Activated CD4-positive, alpha-beta T cell treated with anti-CD3 and anti-CD28 coated beads, Interleukin-2, Interleukin-6, amounts not matched to agents 100 ng/mL and 50 ng/mL, durations not matched to agents 16 hours and 8 hours (primary cell): ENCODE data around the gene HPSE2.
"Not testable (repeated sequence)": the region's sequence is repeated elsewhere in the genome, so short reads cannot be mapped to it uniquely, and the experiment has no call there.

Experiments used
- DNase-seq: peaks from one replicate; pipeline ENCODE4 v3.0.0-alpha.2; 2020

The HPSE2 gene

DNA sequence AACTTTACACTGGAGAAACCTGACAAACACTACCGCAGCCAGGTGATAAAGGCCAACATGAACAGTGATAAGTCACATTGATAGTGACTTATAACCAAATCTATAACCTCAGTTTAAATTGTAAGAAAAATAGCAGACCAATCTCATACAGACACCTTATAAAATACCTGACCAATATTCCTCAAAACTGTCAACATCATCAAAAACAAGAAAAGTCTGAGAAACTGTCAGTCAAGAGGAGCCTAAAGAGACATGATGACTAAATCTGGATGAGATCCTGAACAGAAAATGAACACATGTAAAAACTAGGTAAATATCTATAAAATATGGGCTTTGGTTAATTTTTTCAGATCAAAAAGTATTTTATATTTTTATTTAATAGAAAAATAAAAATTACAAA, 233.3 kb downstream of the HPSE2 start:
- no peak for DNase-seq

GRCh38 chr10:98997596-98997995, 238.1 kb downstream of the HPSE2 start:
- DNase-seq = no peak

DNA sequence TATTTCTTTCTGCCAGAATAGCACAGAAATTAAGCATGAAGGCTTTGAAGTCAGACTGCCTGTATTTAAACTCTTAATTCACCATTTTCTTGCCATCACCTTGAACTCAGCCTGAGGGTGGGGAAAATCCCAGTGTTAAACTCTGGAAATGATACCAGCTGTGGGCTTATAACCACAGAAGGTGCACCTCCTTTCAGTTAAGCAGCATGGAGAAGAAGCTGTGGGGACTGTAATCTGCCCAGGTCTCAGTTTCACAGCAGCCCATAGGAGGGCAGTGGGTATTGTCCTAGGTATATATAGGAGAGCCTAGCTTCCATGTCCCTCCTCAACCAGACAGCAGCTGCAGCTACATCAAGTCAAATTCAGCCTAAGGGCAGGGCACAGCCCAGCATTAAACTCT, 241.6 kb downstream of the HPSE2 start:
- DNase-seq = no peak

GRCh38 chr10:98983751-98984150, 251.9 kb downstream of the HPSE2 start:
- not testable (repeated sequence) for DNase-seq

DNA sequence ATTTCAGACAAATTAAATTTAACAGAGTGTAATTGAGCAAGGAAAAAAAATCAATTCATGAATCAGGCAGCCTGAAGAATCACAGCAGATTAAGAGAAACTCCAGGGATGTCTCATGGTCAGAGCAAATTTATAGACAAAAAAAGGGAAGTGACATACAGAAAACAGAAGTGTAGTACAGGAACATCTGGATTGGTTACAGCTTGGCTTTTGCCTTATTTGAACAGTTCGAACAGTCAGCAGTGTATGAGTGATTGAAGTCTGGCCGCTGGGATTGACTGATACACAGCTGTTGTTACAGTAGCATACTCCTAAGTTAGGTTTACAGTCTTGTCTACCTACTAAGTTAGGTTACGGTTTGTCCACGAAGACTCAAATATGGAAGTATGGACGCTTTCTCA, 255.3 kb downstream of the HPSE2 start:
- no peak for DNase-seq

DNA sequence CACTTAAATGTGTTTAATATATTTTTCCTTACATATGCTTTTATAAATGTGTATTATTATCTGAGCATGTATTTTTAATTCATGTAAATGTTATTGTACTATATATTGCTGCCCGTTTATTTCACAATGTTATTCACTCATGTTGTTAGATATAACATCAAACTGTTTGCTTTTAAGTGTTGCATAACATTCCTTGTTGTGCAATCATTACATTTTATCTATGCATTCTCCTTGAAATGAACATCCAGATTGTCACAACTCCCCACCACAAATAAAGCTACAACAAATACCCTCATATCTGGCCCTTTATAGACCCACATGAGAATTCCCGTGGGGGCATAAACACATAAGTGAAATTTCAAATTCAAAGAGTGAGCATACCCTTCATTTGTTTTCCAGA, 264.2 kb downstream of the HPSE2 start:
- DNase-seq = no peak

DNA sequence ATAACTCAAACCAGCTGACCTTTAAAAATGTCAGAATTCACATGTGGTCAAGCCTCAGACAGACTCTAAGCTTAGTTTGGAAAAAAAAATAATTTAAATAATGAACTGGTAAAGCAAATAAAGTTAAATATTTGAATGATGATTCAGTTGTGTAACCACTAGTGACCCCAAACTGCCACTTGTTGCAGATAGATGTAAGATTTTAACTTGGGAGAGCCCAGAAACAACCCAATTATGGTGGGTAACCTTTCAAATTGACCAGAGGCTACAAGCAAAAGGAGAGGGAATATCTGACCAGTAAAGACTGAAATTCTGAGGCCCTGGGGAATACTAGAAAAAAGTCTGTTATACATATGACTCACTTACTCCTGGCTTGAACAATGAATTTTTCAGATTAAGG, 268.1 kb downstream of the HPSE2 start:
- DNase-seq = no peak

- DNase-seq = no peak
Observed at GRCh38 chr10:98963608-98964007, 272.0 kb downstream of the HPSE2 start.

DNA sequence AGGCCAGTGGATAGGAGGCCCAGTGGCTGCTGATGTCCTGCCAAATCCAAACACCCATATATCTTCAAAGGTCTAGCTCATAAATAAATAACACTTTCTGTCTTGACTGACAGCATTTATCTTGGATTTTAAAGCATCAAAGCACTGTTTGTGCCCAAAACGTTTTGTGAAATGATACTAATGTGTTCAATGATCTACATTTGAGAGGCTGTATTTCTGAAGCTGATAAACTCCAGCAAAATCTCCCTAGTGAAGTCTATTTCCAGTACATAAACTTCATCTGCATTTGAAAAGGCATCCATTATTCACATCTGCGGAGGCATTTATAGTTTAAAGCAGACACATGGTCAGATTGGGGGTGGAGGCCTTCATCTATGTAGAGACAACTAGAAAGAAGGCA, 276.3 kb downstream of the HPSE2 start:
- no peak for DNase-seq

DNA sequence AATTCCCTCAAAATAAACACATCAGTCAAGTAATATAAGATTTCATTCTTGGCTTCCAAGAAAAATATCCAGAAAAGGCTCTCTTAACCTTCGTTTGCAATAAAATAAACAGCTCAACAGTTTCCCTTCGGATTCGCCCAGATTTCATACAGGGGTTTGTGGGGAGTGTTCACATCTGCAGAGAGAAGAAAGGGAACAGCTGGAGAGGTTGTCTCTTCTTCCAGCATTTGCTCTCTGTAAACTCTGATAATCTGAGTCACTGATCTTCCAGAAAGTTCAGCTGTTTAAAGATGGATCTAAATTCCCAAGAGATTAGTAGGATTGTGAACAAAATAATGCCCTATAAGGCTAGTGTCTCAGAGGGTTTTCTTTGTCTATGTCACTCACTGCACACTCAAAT, 277.9 kb downstream of the HPSE2 start:
- no peak for DNase-seq

GRCh38 chr10:98956576-98957260, 278.9 kb downstream of the HPSE2 start:
- DNase-seq = no peak

- no peak for DNase-seq
Observed at GRCh38 chr10:98953251-98953650, 282.4 kb downstream of the HPSE2 start.

DNA sequence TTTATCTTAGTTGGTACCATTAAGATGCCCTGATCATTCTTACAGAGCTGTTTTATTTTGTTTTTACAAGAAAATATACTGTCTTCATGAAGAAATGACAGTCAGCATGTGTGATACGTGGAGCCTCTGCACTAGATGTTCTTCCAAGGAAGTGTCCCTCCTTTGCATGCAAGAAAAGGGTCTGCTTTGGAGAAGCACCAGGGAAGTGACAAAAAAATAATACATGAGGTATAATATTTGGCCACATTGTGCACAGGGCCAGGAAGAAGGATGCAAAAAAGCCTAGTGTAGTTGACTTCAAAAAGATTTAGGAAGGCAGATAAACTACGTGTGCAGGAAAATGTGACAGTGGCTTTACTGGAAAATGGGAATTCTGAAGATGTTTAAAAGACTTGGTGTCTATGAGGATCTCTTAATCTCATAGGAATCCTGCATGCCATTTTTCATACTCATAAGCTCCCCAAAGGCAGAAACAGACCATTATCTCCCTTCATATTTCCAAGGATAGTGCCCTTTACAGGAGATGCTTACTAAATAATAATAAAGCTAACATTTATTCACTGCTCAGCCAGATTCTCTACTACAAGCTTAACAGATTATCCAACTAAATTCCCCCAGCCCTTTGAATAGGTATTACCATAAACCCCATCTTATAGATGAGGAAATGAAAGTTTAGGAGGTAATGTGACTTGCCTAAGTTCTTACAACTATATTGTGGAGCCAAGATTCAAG, 284.2 kb downstream of the HPSE2 start:
- DNase-seq = no peak

GRCh38 chr10:98950106-98950505, 285.5 kb downstream of the HPSE2 start:
- DNase-seq = no peak

DNA sequence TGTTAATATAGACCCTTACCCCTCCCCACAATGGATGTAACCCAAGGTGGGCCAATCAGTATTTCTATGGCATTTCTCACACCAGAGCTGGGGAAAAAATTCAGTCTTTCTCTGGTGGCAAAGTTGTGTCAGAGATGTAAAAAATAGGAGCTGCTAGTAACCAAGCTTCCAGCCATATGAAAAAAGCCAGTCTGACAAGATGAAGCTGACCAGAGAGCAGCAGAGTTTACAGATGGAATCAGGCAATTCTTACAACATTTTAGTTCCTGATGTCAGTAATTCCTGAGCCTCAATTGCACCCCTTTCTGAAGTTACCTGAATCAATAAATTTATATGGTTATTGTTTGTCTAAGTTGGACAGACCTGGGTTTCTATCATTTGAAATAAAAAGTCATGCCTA, 286.3 kb downstream of the HPSE2 start:
- DNase-seq = no peak

GRCh38 chr10:98943681-98944080, 292.0 kb downstream of the HPSE2 start:
- DNase-seq = no peak

GRCh38 chr10:98929709-98930108, 305.9 kb downstream of the HPSE2 start:
- DNase-seq = no peak

GRCh38 chr10:98925651-98926050, 310.0 kb downstream of the HPSE2 start:
- no peak for DNase-seq

GRCh38 chr10:98924526-98924925, 311.1 kb downstream of the HPSE2 start:
- no peak for DNase-seq

- DNase-seq = no peak
Observed at GRCh38 chr10:98921316-98921715, 314.3 kb downstream of the HPSE2 start.

GRCh38 chr10:98920807-98921206, 314.8 kb downstream of the HPSE2 start:
- no peak for DNase-seq

GRCh38 chr10:98920360-98920759, 315.3 kb downstream of the HPSE2 start:
- no peak for DNase-seq

- DNase-seq = no peak
Observed at GRCh38 chr10:98919899-98920298, 315.8 kb downstream of the HPSE2 start.

DNA sequence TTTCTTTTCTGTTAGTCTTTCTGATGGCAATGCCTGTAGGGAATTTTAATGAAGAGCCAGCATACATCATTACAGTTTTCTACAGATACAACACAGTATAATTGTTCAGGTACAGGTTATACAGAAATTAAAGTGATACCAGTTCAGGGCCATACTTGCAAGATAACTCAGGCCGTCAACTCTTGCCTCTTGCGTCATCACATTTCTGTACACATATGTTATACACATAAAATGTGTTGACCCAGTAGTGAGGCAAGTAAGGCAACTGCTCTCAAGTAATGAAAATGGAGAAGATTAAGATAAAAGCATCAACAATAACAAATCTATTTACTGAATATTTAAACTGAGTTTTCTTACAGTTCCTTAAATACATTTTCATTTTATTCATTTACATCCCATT, 317.8 kb downstream of the HPSE2 start:
- DNase-seq = no peak
